ENCODE results near the gene PMEL. TPM values are rescaled to one million over a fixed set of nuclear protein-coding genes. Genes with fewer than 3 reads are reported as not detected.

Gene PMEL
- total and polyA plus RNA-seq, 8 donors, result 1.2 to 3.5 (median 2.2) TPM

GRCh38 chr12:55972042-55972441 is 6.2 kb upstream of the PMEL start:
- FAIRE-seq (no peak), ATAC-seq (no peak), DNase-seq (no peak)
- peak overlapping the region in 2 of 4 donors; percentile 94 to 96 for H3K27ac ChIP-seq
- 54% methylated on average over 3 of the region's 3 CpGs for WGBS, 2 donors
- no peaks in the 10 kb centered on the region for H3K27me3 ChIP-seq
- H3K36me3 ChIP-seq, result no peaks in the 10 kb centered on the region
- intact Hi-C loops (cut with DNase I), result no loop called here
- H3K9me3 ChIP-seq, result no peaks in the 10 kb centered on the region
- no peak overlapping the region for H3K4me3 ChIP-seq
- TF ChIP-seq CTCF (IDR thresholded peaks at IDR 0.05), result no peak
- peaks cover 0 to 19% (median 0%) of the 10 kb centered on the region in 3 donors for H3K4me1 ChIP-seq

- H3K27ac ChIP-seq, result no peak overlapping the region
- DNase-seq (no peak), ATAC-seq (no peak), FAIRE-seq (no peak)
- H3K4me1 ChIP-seq, result peaks cover 0 to 18% (median 0%) of the 10 kb centered on the region in 3 donors
- 92 to 95% methylated on average over 7 of the region's 7 CpGs for WGBS, 2 donors
- no peaks in the 10 kb centered on the region for H3K36me3 ChIP-seq
- no peak overlapping the region for H3K4me3 ChIP-seq
- no peaks in the 10 kb centered on the region for H3K9me3 ChIP-seq
- TF ChIP-seq CTCF (IDR thresholded peaks at IDR 0.05), result no peak
- H3K27me3 ChIP-seq, result no peaks in the 10 kb centered on the region
- intact Hi-C loops (cut with DNase I), result no loop called here
Measured at GRCh38 chr12:55970775-55971174, 4.9 kb upstream of the PMEL start.

- H3K36me3 ChIP-seq, result no peaks in the 10 kb centered on the region
- intact Hi-C loops (cut with DNase I), result no loop called here
- H3K27me3 ChIP-seq, result no peaks in the 10 kb centered on the region
- H3K27ac ChIP-seq, result no peak overlapping the region
- ATAC-seq (no peak), DNase-seq (no peak), FAIRE-seq (no peak)
- H3K4me1 ChIP-seq, result peaks cover 0 to 11% (median 0%) of the 10 kb centered on the region in 3 donors
- no peaks in the 10 kb centered on the region for H3K9me3 ChIP-seq
- 86 to 90% methylated on average over 4 of the region's 4 CpGs for WGBS, 2 donors
- TF ChIP-seq CTCF (IDR thresholded peaks at IDR 0.05), result no peak
- H3K4me3 ChIP-seq, result no peak overlapping the region
Measured at GRCh38 chr12:55969356-55969755, 3.5 kb upstream of the PMEL start.

- ATAC-seq (peak; percentile 99 to 100 (median 99)), DNase-seq (peak; percentile 90 to 96 (median 94)), FAIRE-seq (no peak)
- intact Hi-C loops (cut with DNase I), result no loop called here
- Histone ChIP-seq H3K9me3 (no peaks in the 10 kb centered on the region), H3K27me3 (no peaks in the 10 kb centered on the region), H3K27ac (peak within 1 kb of the TSS; percentile 67 to 82 (median 76)), H3K4me3 (peak within 1 kb of the TSS; percentile 41 to 78 (median 68)), H3K36me3 (no peaks in the 10 kb centered on the region), H3K4me1 (peaks cover 0 to 7% (median 0%) of the 10 kb centered on the region in 3 donors)
- 0% methylated on average over 41 to 45 of the region's 45 CpGs for WGBS, 2 donors
- no peak for TF ChIP-seq CTCF (IDR thresholded peaks at IDR 0.05)
Measured at GRCh38 chr12:55966408-55967281, 803 bp upstream of the PMEL start, which contains the start of gene CDK2. TSS of gene CDK2 (plus strand) at chr12:55966830. CDS start at chr12:55967009, 179 bp downstream.

GRCh38 chr12:55965240-55965639 is 602 bp downstream of the PMEL start:
- Histone ChIP-seq H3K27ac (no peak overlapping the region), H3K4me3 (no peak overlapping the region), H3K27me3 (no peaks in the 10 kb centered on the region), H3K4me1 (peaks cover 0 to 7% (median 0%) of the 10 kb centered on the region in 3 donors), H3K36me3 (no peaks in the 10 kb centered on the region), H3K9me3 (no peaks in the 10 kb centered on the region)
- intact Hi-C loops (cut with DNase I), result no loop called here
- no peak for ATAC-seq
- no peak for DNase-seq
- TF ChIP-seq CTCF (IDR thresholded peaks at IDR 0.05), result no peak
- 73 to 74% methylated on average over 5 of the region's 5 CpGs for WGBS, 2 donors
- no peak for FAIRE-seq

Data from pancreas (tissue), 10 donors.